HUES64 (cell line): ENCODE measurements around the gene PLCB4. TPM values are rescaled to one million over a fixed set of nuclear protein-coding genes. Genes with fewer than 3 reads are reported as not detected.

Experiments
- H3K27ac ChIP-seq: 2 replicates; pipeline ENCODE4 v1.7.0; 2013; ENCODE audit warnings: low read depth, low read length, inconsistent platforms
- H3K27me3 ChIP-seq: 2 replicates; pipeline ENCODE4 v1.6.1; 2013; ENCODE audit warnings: mild to moderate bottlenecking, low read length; ENCODE audit not compliant: insufficient read depth
- H3K36me3 ChIP-seq: 2 replicates; pipeline ENCODE4 v1.6.1; 2013; ENCODE audit warnings: mild to moderate bottlenecking, low read length; ENCODE audit not compliant: insufficient read depth
- H3K4me1 ChIP-seq: 2 replicates; pipeline ENCODE4 v1.6.1; 2013; ENCODE audit warnings: mild to moderate bottlenecking, low read length, moderate library complexity; ENCODE audit not compliant: insufficient read depth
- H3K4me3 ChIP-seq: 2 replicates; pipeline ENCODE4 v1.5.1; 2013; ENCODE audit warnings: mild to moderate bottlenecking, low read length, moderate library complexity
- H3K9ac ChIP-seq: 2 replicates; pipeline ENCODE4 v1.6.1; 2013; ENCODE audit warnings: mild to moderate bottlenecking, low read depth, low read length
- H3K9me3 ChIP-seq: 2 replicates; pipeline ENCODE4 v1.6.1; 2013; ENCODE audit warnings: low read depth, low read length; ENCODE audit not compliant: insufficient read depth
- WGBS: fragments of 150-250, 120-280 bp; methylation state at CpG from one replicate; pipeline ENCODE4 v1.1.7; 2013; ENCODE audit warnings: missing lambda C conversion rate; 5-methylcytosine and 5-hydroxymethylcytosine counted together
- polyA plus RNA-seq, 2 experiments: library from polyadenylated mRNA; stranded (reverse); fragments of 50-300 nt; gene quantifications; one replicate each; pipeline ENCODE4 v1.2.3, GENCODE V29; 2013

PLCB4 gene
- 8.2 TPM for polyA plus RNA-seq (2013, experiment 1 of 2)
- polyA plus RNA-seq (2013, experiment 2 of 2): 11.2 TPM

DNA sequence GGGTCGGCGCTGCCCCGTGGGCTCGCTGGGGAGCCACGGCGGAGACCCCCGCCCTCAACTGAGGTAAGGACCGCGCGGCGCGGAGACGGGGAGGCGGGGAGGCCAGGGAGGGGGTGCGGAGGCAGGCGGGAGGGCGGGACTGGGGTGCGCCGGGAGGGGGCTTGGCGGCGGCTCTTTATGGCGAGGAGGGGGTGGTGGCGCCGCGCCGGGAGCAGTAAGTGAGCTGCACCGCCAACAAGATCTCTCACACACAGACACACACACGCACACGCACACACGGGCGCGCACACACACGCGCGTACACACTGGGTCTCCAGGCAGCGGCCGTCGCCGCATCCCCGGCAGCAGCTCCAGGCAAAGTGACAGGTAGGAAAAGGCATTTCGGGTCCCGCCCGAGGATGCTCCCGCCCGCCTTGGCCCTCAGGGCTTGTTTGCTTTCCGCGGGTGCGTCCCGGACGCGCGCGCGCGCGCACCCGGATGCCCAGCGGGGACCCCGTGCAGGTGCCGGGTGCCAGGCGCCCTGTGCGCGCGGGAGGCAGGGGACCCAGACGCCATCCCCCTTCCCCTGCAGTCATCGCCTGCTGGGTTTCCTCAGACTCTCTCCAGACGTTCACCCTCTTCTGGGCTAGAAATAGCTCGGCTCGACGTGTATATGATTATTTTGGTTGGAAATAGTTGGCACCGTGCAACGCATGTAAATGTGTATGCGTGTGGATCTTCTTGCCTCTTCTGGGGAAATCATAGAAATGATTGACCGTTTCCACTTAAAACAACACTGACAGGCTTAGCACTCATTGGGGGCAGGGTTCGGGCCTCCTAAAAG lies at the start of gene PLCB4:
PLCB4 (plus strand) TSS at position 247 of the 823 bp plus-strand sequence. CDS start 238,728 bp downstream, outside the sequence.
- Histone ChIP-seq H3K27me3 (no peaks in the 10 kb centered on the region), H3K36me3 (no peaks in the 10 kb centered on the region), H3K9ac (peak within 1 kb of the TSS; percentile 85), H3K9me3 (no peaks in the 10 kb centered on the region), H3K27ac (peak within 1 kb of the TSS; percentile 62), H3K4me3 (peak within 1 kb of the TSS; percentile 77), H3K4me1 (peaks cover 45% of the 10 kb centered on the region)
- 1% methylated on average over 70 of the region's 75 CpGs for whole genome bisulfite sequencing

DNA sequence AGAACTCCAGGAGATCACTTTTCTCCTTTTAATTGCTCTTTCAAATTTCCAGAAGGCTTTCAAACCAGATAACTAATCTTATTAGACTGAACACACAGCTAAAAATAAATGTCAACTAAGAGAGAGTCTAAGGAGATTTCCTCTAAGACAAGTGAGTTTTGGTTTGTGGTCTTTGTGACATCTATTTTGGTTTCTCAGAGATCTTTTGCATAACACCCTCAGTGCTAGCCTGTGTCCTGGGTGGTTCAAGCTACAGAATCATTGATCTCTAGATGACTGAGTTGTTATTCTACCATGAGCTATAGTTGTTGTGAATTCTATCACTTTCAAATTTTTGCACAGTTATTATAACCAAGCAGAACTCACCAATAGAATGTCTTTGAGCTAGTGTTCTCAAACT lies 49.1 kb upstream of the PLCB4 start:
- no peaks in the 10 kb centered on the region for H3K9me3 ChIP-seq
- H3K27ac ChIP-seq: 0 out of 2 replicates have a peak overlapping the region, but pooled peaks have one; percentile 9
- no peak overlapping the region for H3K4me3 ChIP-seq
- no peak overlapping the region for H3K9ac ChIP-seq
- no peaks in the 10 kb centered on the region for H3K36me3 ChIP-seq
- H3K27me3 ChIP-seq: no peaks in the 10 kb centered on the region
- H3K4me1 ChIP-seq: peaks cover 39% of the 10 kb centered on the region

DNA sequence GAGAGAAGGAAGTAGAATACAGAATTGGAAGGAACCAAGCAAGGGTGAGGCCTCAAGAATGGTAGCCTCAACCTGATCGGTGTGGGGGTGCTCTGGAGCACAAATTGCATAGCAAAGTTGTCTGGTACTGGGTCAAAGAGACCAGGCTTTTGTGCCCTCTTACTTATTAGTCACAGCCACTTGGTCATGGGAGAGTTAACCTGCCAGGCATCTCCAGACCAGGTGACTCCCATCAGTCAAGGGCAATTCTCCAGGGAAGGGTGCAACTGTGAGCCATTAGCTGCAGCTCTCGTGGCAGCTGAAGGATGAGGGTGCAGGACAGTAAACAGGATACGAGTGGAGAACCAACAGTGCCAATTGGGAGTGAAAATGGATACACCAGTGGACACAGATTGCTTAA lies 47.7 kb upstream of the PLCB4 start:
- no peaks in the 10 kb centered on the region for H3K9me3 ChIP-seq
- H3K9ac ChIP-seq: no peak overlapping the region
- H3K27me3 ChIP-seq: no peaks in the 10 kb centered on the region
- H3K4me1 ChIP-seq: peaks cover 39% of the 10 kb centered on the region
- no peak overlapping the region for H3K27ac ChIP-seq
- WGBS: 87% methylated on average over 3 of the region's 3 CpGs
- no peaks in the 10 kb centered on the region for H3K36me3 ChIP-seq
- H3K4me3 ChIP-seq: no peak overlapping the region

DNA sequence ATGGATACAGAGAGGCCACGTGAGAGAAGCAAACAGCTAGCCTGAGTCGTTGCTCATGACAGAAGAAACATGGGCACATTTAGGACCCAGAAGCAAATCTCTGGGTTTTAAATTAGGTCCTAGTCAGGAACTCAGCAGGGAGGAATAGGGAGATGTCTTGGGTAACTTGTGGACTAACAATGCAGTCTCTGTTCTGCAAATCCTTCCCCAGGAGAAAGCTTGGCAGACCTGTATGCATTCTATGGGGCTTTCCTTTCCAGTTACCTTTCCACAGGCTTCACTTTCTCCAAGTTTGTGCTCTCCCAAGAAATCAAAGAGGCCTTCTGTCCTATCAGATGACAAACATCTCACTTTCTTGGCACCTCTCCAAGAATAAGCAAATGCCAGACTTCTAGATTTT lies 47.2 kb upstream of the PLCB4 start:
- Histone ChIP-seq H3K4me1 (peaks cover 37% of the 10 kb centered on the region), H3K4me3 (no peak overlapping the region), H3K27me3 (no peaks in the 10 kb centered on the region), H3K9me3 (no peaks in the 10 kb centered on the region), H3K9ac (no peak overlapping the region), H3K27ac (peak overlapping the region; percentile 84; the same call in 1 of the 2 replicates), H3K36me3 (no peaks in the 10 kb centered on the region)
- 24% methylated on average over 2 of the region's 2 CpGs for WGBS

DNA sequence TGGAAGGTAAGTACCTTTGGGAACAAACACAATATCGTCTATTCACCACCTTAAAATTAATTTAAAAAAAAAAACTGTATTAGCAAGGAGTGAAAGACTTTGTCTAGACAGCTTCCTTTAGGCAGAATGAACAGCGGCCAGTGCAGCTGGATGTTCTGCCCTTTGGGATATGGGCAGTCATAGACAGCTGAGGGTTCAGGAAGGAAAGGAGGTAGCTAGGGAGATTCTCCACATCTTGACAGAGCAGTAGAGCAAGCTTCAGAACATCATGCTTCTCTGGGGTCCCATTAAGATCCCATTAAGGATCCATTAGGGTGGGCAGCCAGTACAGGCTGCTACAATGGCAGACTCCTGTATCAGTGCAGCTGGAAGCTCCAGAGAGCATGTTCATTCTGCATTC lies 46.5 kb upstream of the PLCB4 start:
- Histone ChIP-seq H3K27ac (peak overlapping the region; percentile 84; the same call in 1 of the 2 replicates), H3K4me1 (peaks cover 37% of the 10 kb centered on the region), H3K4me3 (no peak overlapping the region), H3K36me3 (no peaks in the 10 kb centered on the region), H3K9me3 (no peaks in the 10 kb centered on the region), H3K9ac (no peak overlapping the region), H3K27me3 (no peaks in the 10 kb centered on the region)
- 92% methylated on average over 1 of the region's 2 CpGs for WGBS

DNA sequence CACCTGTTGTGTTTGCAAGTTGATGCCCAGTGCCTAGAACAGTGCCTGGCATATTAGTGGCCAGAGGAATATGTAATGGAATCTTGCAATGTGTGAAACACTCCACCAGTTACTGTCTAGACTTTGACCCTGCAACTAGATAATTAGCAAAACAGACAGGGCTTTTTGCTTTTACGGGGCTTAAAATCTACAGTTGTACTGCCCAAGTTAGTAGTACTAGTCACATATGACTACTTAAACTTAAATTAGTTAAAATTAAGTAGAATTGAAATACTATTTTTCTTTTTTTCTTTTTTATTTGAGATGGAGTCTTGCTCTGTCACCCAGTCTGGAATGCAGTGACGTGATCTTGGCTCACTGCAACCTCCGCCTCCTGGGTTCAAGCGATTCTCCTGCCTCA lies 44.3 kb upstream of the PLCB4 start:
- H3K27ac ChIP-seq: no peak overlapping the region
- WGBS: 95% methylated on average over 4 of the region's 4 CpGs

DNA sequence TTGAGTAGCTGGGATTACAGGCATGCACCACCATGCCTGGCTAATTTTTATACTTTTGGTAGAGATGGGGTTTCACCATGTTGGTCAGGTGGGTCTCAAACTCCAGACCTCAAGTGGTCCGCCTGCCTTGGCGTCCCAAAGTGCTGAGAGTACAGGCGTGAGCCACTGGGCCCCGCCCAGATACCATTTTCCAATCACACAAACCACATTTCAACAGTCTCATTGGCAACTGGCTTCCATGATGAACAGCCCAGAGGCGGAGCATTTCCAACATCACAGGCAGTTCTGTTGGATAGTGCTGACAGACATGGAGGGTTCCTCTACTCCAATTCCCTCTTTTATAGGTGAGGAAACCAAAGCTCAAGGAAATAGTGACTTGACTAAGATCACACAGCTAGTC lies 43.9 kb upstream of the PLCB4 start:
- H3K9me3 ChIP-seq: no peaks in the 10 kb centered on the region
- peaks cover 16% of the 10 kb centered on the region for H3K4me1 ChIP-seq
- H3K36me3 ChIP-seq: no peaks in the 10 kb centered on the region
- no peak overlapping the region for H3K27ac ChIP-seq
- WGBS: 97% methylated on average over 5 of the region's 5 CpGs
- no peaks in the 10 kb centered on the region for H3K27me3 ChIP-seq
- H3K9ac ChIP-seq: no peak overlapping the region
- H3K4me3 ChIP-seq: no peak overlapping the region

More for the DNA sequence above, 44.3 kb upstream of the PLCB4 start:
- Histone ChIP-seq H3K36me3 (no peaks in the 10 kb centered on the region), H3K4me3 (no peak overlapping the region), H3K4me1 (peaks cover 19% of the 10 kb centered on the region), H3K27me3 (no peaks in the 10 kb centered on the region), H3K9me3 (no peaks in the 10 kb centered on the region), H3K9ac (no peak overlapping the region)

DNA sequence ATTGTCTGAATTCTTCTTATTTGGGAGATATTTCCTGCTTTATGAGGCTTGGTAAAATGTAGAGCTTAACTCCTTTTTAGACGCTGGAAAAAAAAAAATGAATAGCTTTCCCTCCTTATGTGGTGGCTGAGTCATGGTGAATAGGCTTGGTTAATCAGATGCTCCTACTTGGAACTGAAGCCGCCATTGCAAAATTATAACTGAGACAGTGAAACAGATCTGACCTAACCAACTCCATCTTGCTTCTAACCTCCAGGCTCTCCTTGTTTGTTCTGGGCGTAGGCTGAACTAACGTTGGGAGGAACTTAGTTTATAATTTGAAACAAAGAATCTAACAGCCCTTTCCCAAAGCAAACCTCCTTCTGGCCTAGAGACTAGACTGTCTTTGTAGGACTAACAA lies 43.2 kb upstream of the PLCB4 start:
- no peaks in the 10 kb centered on the region for H3K27me3 ChIP-seq
- H3K27ac ChIP-seq: no peak overlapping the region
- H3K4me1 ChIP-seq: peaks cover 16% of the 10 kb centered on the region
- WGBS: 88% methylated on average over 4 of the region's 4 CpGs
- H3K9me3 ChIP-seq: no peaks in the 10 kb centered on the region
- no peaks in the 10 kb centered on the region for H3K36me3 ChIP-seq
- H3K9ac ChIP-seq: no peak overlapping the region
- H3K4me3 ChIP-seq: no peak overlapping the region

DNA sequence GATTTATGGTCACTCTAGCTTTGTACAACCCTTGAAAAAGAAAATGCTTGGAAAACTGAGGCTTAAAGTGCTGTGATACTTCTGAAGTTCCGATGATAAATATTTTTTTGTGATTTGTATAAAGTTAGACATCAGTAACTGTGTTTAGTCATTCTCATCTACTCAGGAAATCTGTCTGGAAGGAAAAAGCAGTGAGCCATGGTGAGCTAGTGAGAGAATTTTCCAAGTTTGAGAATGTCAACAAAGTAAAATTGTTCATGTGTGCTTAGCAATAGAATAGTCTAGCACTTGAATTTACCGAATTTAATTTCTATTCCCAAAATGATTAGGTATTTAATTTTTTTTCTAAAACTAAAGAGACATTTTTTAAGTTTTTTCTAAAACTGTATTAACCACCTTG lies 41.3 kb upstream of the PLCB4 start:
- H3K9me3 ChIP-seq: no peaks in the 10 kb centered on the region
- 86% methylated on average over 1 of the region's 2 CpGs for whole genome bisulfite sequencing
- H3K27me3 ChIP-seq: no peaks in the 10 kb centered on the region

DNA sequence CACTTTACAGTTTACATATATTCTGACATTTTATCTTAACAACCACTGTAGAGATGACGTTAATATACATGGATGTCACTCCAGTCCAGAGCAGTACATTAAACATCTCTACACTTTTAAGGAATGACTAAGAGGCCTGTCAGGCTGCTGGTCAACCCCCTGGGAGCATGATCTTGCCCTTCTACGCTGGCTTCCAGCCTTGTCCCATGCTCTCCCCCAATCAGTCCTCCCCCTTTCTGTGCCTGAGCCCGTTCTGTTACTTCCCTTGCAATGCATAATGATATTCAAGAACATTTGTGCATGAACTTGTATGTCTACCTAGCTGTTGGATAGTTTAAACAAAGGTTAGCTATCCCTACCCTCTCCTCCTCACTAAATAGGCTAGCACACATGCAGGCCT lies 40.5 kb upstream of the PLCB4 start:
- H3K27me3 ChIP-seq: no peaks in the 10 kb centered on the region

More for the DNA sequence above, 41.3 kb upstream of the PLCB4 start:
- Histone ChIP-seq H3K27ac (no peak overlapping the region), H3K9ac (no peak overlapping the region), H3K4me3 (no peak overlapping the region), H3K36me3 (no peaks in the 10 kb centered on the region), H3K4me1 (peaks cover 1% of the 10 kb centered on the region; the same call in 1 of the 2 replicates)

DNA sequence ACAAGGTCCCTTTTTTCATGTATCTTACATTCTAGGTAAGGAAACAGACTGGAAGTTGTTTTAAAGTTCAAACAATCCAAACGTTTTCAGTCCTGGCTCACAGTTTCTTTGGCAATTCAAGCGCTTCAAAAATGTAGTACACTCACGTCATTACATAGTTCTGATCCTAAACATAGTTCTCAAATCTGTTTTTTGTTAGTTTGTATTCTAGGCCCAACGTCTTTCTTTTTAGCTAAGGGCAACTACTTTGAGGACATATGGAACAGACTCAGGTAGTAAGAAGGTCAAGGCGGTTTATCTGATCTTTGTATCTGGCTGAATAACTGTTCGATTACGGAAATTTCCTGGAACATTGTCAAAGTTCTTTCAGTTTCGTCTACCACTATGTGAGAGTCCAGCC lies 36.9 kb upstream of the PLCB4 start:
- no peaks in the 10 kb centered on the region for H3K9me3 ChIP-seq
- no peaks in the 10 kb centered on the region for H3K27me3 ChIP-seq
- H3K36me3 ChIP-seq: no peaks in the 10 kb centered on the region
- H3K4me3 ChIP-seq: no peak overlapping the region
- H3K27ac ChIP-seq: no peak overlapping the region
- H3K4me1 ChIP-seq: no peaks in the 10 kb centered on the region
- H3K9ac ChIP-seq: no peak overlapping the region
- WGBS: 93% methylated on average over 8 of the region's 8 CpGs

More for the DNA sequence above, 40.5 kb upstream of the PLCB4 start:
- WGBS: 90% methylated on average over 3 of the region's 3 CpGs
- no peaks in the 10 kb centered on the region for H3K36me3 ChIP-seq
- no peak overlapping the region for H3K27ac ChIP-seq
- no peaks in the 10 kb centered on the region for H3K4me1 ChIP-seq
- no peak overlapping the region for H3K9ac ChIP-seq
- H3K4me3 ChIP-seq: no peak overlapping the region
- no peaks in the 10 kb centered on the region for H3K9me3 ChIP-seq
